Fibroblast of lung (primary cell): ENCODE measurements around the gene TMEM259. TPM values are rescaled to one million over a fixed set of nuclear protein-coding genes. Genes with fewer than 3 reads are reported as not detected.

Source experiments
- DNase-seq, 2 donors: peaks; one replicate each; pipeline versions ENCODE4 v3.0.0 to v3.0.0-alpha.2; 2010; ENCODE audit warnings: low read depth in 2 of 2
- H2AFZ ChIP-seq: 2 replicates; pipeline ENCODE4 v1.5.1; 2012; ENCODE audit warnings: low read length, control low read depth, inconsistent platforms
- H3K27ac ChIP-seq: 2 replicates; pipeline ENCODE4 v1.5.1; 2011; ENCODE audit warnings: low read length, control low read depth; ENCODE audit not compliant: insufficient read depth
- H3K27me3 ChIP-seq: 2 replicates; pipeline ENCODE4 v1.5.1; 2011; ENCODE audit warnings: mild to moderate bottlenecking, low read length; ENCODE audit not compliant: control insufficient read depth, insufficient read depth
- H3K36me3 ChIP-seq: 2 replicates; pipeline ENCODE4 v1.5.1; 2011; ENCODE audit warnings: low read length; ENCODE audit not compliant: control insufficient read depth, insufficient read depth
- H3K4me1 ChIP-seq: 2 replicates; pipeline ENCODE4 v1.5.1; 2011; ENCODE audit warnings: low read length; ENCODE audit not compliant: control insufficient read depth, insufficient read depth; ENCODE audit errors: extremely low read depth
- H3K4me2 ChIP-seq: 2 replicates; pipeline ENCODE4 v1.5.1; 2011; ENCODE audit warnings: low read length, control low read depth; ENCODE audit not compliant: insufficient read depth; ENCODE audit errors: extremely low read depth
- H3K4me3 ChIP-seq, 4 experiments: fragments of 200-600 bp in 1 of 4; sonication (generic) in 1 of 4; replicated peaks in 1 of 4; 2 replicates each; pipeline ENCODE4 v1.5.1; 2011 to 2016; ENCODE audit warnings: low read length in 4 of 4, low read depth in 3 of 4, mild to moderate bottlenecking in 3 of 4, control low read depth in 2 of 4, inconsistent platforms in 1 of 4, mixed read lengths in 1 of 4; ENCODE audit not compliant: insufficient read depth in 1 of 4; ENCODE audit errors: control extremely low read depth in 1 of 4
- H3K79me2 ChIP-seq: 2 replicates; pipeline ENCODE4 v1.5.1; 2012; ENCODE audit warnings: mild to moderate bottlenecking, low read length, inconsistent platforms; ENCODE audit not compliant: control insufficient read depth, insufficient read depth
- H3K9ac ChIP-seq: 2 replicates; pipeline ENCODE4 v1.5.1; 2011; ENCODE audit warnings: mild to moderate bottlenecking, low read length, control low read depth; ENCODE audit not compliant: insufficient read depth
- H3K9me3 ChIP-seq: 2 replicates; pipeline ENCODE4 v1.5.1; 2012; ENCODE audit warnings: low read depth, low read length; ENCODE audit not compliant: control insufficient read depth, insufficient read depth
- H4K20me1 ChIP-seq: 2 replicates; pipeline ENCODE4 v1.5.1; 2011; ENCODE audit warnings: low read length; ENCODE audit not compliant: control insufficient read depth, insufficient read depth; ENCODE audit errors: extremely low read depth
- CTCF ChIP-seq, 2 donors: IDR thresholded peaks in 1 of 2; conservative IDR thresholded peaks in 1 of 2; 1 replicate in 1 of 2; 2 replicates in 1 of 2; pipeline ENCODE4 v1.5.1; 2011 to 2012; ENCODE audit warnings: low read length in 2 of 2, control low read depth in 1 of 2, inconsistent platforms in 1 of 2, low read depth in 1 of 2, mild to moderate bottlenecking in 1 of 2
- EZH2 ChIP-seq: IDR thresholded peaks from 2 replicates; pipeline ENCODE4 v1.5.1; 2012; ENCODE audit warnings: low read length, control low read depth, mild to moderate bottlenecking; ENCODE audit errors: missing control alignments
- polyA plus RNA-seq, 2 donors: library from polyadenylated mRNA; depleted of rRNA in 1 of 2; stranded (reverse) in 1 of 2; unstranded in 1 of 2; fragments of >200 nt; gene quantifications; 2 replicates each; pipeline ENCODE4 v1.2.1, GENCODE V29; 2011 to 2012; ENCODE audit warnings: missing spikeins in 1 of 2
- total RNA-seq: library from RNA; depleted of rRNA; stranded (reverse); fragments of >200 nt; gene quantifications from 2 replicates; pipeline ENCODE4 v1.2.1, GENCODE V29; 2014

Gene TMEM259
- total and polyA plus RNA-seq, 2 donors (not counting 1 experiment from before 2014, with no cell fraction given): 57.8 to 67.1 TPM

- no peak overlapping the region for H3K27ac ChIP-seq
- no peaks in the 10 kb centered on the region for H3K79me2 ChIP-seq
- H2AFZ ChIP-seq: no peak overlapping the region
- peaks cover 25% of the 10 kb centered on the region for H3K36me3 ChIP-seq
- no peak overlapping the region for H3K4me2 ChIP-seq
- H3K4me3 ChIP-seq: no peak overlapping the region
- no peaks in the 10 kb centered on the region for H3K27me3 ChIP-seq
- no peaks in the 10 kb centered on the region for H4K20me1 ChIP-seq
- no peak for TF ChIP-seq EZH2
- peaks cover 5% of the 10 kb centered on the region for H3K4me1 ChIP-seq
- H3K9ac ChIP-seq: no peak overlapping the region
- DNase-seq: no peak
- H3K9me3 ChIP-seq: no peaks in the 10 kb centered on the region
Measured at GRCh38 chr19:964116-964520, 56.8 kb downstream of the TMEM259 start.

- Histone ChIP-seq H3K27me3 (no peaks in the 10 kb centered on the region), H3K79me2 (no peaks in the 10 kb centered on the region), H3K27ac (no peak overlapping the region), H3K4me2 (no peak overlapping the region), H3K4me3 (no peak overlapping the region), H2AFZ (no peak overlapping the region), H3K36me3 (peaks cover 23% of the 10 kb centered on the region), H3K4me1 (peaks cover 5% of the 10 kb centered on the region), H3K9ac (no peak overlapping the region), H4K20me1 (no peaks in the 10 kb centered on the region), H3K9me3 (no peaks in the 10 kb centered on the region)
- DNase-seq: no peak
- TF ChIP-seq CTCF (conservative IDR thresholded peaks at IDR 0.05 in 1 of 2, IDR thresholded peaks at IDR 0.05 in 1 of 2; ENCODE audit: low read depth in 1 of 2, low read length in 2 of 2): no peak
- no peak for TF ChIP-seq EZH2
Measured at GRCh38 chr19:963486-963951, 57.4 kb downstream of the TMEM259 start.

- Histone ChIP-seq H4K20me1 (no peaks in the 10 kb centered on the region), H2AFZ (no peak overlapping the region), H3K36me3 (peaks cover 20% of the 10 kb centered on the region), H3K4me1 (peaks cover 5% of the 10 kb centered on the region), H3K79me2 (no peaks in the 10 kb centered on the region), H3K9ac (no peak overlapping the region), H3K4me2 (no peak overlapping the region), H3K4me3 (no peak overlapping the region), H3K27ac (no peak overlapping the region), H3K9me3 (no peaks in the 10 kb centered on the region), H3K27me3 (no peaks in the 10 kb centered on the region)
- DNase-seq: no peak
- no peak for TF ChIP-seq EZH2
- TF ChIP-seq CTCF (conservative IDR thresholded peaks at IDR 0.05 in 1 of 2, IDR thresholded peaks at IDR 0.05 in 1 of 2; ENCODE audit: low read depth in 1 of 2, low read length in 2 of 2): no peak
Measured at GRCh38 chr19:962683-963400, 58.1 kb downstream of the TMEM259 start.
